ENCODE results near the gene IFT43.

DNA sequence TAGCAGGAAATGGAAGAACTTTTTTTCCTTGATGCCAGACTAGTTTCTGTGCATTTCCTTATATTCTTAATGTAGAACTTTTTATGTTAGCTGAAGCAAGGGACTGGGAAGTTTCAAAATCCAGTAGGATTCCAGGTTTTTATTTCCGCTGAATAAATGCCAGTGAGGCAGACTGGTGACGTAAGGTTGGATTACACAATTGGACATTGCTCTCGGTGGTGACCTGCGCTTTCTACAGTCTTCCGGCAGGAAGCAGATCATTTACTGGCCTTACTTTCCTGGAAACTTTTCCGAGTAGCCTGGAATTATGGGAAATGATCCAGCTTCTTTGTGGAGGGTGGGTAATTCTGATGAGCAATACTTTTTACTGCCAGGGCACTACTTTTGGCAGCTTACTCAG is 3.6 kb downstream of the IFT43 start:
- no peak for TF ChIP-seq SUZ12 (IDR thresholded peaks at IDR 0.05)
- no peak for TF ChIP-seq FOXK2 (IDR thresholded peaks at IDR 0.05)
- no peak for TF ChIP-seq BHLHE40 (IDR thresholded peaks at IDR 0.05; ENCODE audit: borderline replicate concordance)
- TF ChIP-seq LEF1 (IDR thresholded peaks at IDR 0.05; ENCODE audit: borderline replicate concordance): no peak

Data from HEK293T (cell line).